Femur (tissue), 1 donor: Measurements from ENCODE around the gene CEP72.
"Not testable (repeated sequence)": the region's sequence is repeated elsewhere in the genome, so short reads cannot be mapped to it uniquely, and the experiment has no call there.

Source experiments
- DNase-seq: peaks from one replicate; pipeline ENCODE4 v3.0.0-alpha.2; 2017

CEP72 gene

DNA sequence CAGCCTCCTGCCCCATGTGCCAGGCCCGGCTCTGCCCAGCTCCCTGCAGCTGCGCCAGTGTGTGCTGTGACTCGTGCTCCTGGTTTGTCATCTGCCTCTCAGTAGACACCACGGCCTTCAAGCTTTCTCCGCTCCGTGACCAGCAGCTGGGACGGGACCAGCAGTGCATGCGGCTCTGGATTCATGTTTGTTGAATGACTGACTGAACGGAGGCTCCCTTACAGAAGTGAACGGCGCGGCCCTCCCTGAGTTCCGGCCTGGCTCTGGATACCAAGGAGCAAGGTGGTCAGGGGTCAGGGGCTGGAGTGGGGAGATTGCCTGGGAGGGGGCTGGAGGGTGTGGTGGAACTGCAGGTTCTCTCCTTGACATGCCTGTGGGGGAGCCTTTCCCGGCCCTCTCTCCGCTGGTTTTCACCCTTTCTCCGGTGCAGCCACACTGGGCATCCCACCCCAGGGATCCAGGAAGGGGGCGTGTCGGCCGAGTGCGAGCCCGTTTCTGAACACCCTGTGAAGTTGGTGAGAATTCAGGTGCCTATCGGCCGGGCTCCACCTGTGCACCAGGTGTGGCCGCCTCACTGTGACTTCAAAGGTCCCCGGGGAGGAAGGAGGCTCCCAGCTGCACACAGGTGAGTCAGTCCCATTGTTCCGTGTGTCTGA is 11.1 kb upstream of the CEP72 start:
- peak; percentile 10 for DNase-seq

DNA sequence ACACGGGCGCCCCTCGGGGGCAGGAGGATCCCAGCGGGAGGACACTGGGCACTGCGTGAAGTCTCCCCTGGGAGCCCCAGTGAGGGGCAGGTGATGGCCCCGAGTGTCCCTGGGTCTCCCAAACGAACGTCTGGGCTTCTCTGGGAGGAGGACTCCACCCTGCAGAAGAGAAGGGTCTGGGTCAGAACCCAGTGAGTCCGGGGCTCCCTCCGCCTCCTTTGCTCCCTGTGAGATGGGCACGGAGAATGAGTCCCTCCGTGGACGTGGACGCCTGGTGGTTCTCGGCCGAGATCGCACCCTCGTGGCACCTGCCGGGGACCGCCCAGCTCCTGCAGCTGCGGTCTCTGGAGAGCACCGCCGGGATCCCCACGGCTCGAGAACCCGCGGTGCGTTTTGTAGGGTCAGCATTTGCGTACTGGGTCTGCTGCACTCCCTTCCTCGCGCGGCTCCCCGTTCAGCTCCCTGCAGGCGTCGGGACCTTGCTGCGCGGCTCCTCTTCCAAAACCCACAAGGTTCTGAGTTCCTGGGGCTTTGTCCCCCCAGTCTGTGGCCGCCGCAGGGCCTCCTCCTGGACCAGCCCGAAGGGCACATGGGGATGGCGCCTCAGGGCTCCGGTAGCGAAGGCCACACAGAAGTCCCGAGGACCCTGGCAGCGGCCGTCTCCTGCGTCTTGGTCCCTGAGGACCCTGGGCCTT is 10.2 kb upstream of the CEP72 start:
- DNase-seq, result peak; percentile 8

DNA sequence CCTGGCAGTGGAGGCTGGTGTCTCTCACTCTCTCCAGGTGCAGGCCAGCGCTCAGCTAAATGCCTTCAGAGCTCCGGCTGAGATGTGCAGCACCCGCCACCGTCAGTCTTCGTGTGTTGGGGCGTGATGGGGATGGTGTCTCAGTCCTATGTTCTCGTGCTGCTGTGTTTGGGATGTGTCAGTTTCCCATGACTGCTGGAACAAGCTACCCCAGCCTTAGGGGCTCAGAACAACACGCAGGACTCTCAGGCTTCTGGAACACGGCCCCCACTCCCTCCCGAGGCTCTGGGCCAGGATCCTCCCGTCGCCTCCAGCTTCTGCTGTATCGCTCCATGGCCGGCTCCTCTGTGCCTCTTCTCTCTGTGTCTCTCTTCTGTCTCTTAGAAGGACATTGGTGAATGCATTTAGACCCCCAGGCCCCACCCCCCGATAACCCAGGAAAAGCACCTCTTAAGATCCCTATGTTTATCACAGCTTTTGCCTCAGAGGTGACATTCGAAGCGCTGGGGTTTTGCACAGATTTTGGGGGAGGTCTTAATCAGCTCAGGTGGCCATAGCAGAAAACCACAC is 9.6 kb upstream of the CEP72 start:
- peak; percentile 7 for DNase-seq

DNA sequence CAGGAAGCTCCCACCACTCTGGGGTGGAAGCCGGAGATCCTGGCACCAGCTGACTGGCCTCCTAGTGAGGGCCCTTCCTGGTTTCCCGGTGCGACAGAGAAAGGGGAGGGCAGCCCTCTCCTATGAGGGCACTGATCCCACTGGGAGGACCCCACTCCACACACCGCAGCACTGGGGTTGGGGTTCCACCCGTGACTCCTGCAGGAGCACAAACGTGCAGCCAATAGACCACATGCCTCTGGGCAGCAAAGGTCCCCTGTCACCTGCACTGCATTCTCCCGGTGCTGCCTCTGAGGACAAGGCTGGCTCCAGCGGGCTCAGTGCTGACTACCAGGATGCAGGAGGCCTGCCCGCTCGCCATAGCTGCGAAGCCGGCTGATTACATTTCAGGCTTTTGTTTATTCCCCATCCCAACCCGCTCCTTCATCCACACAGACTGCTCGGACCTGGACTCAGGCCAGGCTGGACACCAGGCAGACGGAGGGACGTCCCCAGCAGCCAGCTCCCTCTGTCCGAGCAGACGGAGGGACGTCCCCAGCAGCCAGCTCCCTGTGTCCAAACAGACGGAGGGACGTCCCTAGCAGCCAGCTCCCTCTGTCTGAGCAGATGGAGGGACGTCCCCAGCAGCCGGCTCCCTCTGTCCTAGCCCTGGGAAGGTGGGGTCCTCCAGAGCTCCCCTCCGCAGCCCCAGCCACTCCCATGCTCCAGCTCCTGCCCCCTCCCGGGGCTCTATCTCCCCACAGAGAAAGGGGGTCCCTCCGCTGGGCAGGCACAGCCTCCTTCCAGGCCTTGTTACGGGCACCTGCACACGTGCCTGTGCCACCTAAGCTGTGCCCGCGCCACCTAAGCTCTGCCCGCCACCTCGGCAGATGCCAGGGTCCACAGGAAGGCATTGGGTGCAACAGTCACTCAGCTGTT is 8.8 kb upstream of the CEP72 start:
- DNase-seq, result no peak

DNA sequence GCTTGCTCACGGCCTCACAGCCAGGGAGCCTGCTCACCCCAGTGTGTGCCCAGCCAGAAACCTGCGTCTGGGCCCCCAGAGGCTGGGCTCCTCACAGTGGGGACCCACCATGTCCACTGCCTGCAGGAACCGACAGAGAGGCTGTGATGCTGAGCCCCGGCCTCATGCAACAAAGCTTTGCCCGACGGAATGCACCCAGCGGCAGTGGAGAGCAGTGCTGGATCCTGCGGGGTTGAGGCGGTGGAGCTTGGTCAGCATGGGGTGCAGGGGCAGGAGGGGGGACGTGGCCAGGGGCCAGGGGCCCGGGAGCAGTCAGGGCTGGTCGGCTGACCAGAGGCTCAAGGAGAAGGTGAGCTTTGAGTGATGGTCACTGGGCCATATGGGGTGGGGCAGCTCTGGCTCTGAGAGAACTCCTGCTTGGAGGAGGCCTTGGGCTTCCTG is 7.7 kb upstream of the CEP72 start:
- no peak for DNase-seq

DNA sequence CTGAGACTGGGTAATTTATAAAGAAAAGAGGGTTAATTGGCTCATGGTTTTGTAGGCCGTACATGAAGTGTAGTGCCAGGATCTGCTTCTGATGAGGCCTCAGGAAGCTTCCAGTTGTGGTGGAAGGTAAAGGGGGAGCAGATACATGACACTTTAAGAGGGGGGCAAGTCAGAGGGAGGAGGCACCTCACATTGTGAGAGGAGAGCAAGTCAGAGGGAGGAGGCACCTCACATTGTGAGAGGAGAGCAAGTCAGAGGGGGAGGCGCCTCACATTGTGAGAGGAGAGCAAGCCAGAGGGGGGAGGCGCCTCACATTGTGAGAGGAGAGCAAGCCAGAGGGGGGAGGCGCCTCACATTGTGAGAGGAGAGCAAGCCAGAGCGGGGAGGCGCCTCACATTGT is 7.0 kb upstream of the CEP72 start:
- DNase-seq, result not testable (repeated sequence)

DNA sequence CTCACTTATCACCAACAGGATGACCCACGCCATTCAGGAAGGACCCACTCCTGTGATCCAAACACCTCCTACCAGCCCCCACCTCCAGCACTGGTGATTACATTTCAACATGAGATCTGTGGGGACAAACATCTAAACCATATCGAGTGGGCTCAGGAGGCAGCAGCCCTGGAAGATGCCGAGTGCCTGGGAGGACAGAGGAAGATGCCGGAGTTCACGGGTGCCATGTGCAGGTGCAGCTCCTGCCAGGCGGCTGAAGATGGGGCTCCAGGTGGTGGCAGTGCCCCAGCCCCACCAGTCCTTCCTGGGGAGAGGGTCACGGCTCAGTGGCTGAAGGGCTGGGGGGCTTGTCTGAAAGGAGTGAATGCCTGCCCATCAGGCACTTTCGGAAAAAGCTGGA is 6.1 kb upstream of the CEP72 start:
- DNase-seq, result no peak

DNA sequence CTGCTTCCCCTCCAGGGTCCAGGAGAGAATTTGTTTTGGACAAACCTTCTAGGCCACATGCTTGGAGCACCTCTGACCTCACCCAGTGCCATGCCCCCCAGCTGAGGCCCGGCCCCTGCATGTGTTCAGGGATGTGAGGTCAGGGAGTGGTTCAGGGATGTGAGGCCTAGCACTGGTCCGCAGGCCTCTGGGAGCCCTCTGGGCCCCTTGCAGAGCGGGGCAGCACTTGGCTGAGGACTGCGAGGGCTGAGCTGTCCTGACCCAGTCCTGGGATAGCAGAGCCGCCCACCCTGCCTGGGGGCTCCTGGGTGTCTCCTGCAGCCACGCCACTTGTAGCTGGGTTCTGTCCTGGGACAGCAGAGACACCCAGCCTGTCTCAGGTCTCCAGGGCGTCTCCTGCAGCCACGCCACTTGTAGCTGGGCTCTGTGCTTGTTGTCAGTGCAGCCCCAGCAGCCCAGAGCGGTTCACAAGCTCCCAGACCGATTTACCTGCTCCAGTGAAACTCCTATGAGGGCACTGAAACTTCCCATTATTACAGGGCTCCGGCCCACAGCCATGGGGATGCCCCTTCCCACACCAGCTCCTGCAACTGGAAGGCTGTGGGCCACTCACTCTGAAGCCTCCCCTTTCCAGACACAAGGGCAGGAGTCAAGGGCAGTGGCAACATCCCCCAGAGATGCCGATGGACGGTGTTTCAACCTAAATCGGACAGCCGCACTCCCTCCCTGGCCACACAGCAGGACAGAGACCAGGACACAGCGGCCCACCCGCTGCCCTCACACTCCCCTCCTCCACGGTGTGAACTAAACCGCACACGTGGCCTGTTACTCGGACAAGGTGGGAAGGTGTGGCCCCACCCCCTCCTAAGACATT is 5.4 kb upstream of the CEP72 start:
- no peak for DNase-seq

DNA sequence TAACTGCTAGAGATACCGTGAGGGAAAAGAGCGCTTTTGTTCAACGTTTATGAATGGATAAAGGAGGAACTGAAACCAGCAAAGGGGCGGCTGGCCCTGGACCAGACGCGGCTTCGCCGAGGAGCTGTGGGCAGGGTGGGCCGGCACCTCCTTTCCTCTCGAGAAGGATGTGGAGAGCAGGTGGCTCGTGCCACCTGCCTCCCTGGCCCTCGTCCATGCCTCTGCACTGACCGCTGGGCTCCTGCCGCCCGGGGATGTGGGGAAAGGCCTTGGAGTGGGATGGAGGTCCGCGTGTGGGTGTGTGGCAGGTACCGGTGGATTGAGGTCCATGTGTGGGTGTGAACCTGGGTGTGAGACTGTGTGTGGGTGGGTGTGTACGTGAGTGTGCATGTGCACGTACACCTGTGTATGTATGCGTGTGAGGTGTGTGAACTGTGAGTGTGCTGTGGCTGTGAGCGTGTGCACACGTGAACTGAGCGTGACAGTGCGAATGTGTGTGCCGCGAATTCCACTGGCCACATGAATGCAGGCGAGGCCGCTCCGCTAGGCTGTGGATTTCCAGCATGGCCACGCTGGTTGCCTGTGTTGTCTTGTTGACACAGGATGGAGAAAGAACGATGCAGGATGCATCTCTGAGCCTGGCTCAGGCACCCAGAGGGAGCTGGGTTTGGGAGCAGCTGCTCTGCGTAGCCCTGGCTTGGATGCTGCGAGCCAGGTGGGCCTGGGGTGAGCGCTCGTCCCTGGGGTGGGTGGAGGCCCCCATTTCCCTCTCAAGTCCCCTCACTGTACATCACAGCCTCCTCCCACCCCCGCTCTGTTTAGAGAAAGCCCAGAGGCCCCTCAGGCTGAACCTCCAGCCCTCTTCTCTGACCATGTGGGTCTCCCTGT is 4.4 kb upstream of the CEP72 start:
- peak; percentile 3 for DNase-seq

DNA sequence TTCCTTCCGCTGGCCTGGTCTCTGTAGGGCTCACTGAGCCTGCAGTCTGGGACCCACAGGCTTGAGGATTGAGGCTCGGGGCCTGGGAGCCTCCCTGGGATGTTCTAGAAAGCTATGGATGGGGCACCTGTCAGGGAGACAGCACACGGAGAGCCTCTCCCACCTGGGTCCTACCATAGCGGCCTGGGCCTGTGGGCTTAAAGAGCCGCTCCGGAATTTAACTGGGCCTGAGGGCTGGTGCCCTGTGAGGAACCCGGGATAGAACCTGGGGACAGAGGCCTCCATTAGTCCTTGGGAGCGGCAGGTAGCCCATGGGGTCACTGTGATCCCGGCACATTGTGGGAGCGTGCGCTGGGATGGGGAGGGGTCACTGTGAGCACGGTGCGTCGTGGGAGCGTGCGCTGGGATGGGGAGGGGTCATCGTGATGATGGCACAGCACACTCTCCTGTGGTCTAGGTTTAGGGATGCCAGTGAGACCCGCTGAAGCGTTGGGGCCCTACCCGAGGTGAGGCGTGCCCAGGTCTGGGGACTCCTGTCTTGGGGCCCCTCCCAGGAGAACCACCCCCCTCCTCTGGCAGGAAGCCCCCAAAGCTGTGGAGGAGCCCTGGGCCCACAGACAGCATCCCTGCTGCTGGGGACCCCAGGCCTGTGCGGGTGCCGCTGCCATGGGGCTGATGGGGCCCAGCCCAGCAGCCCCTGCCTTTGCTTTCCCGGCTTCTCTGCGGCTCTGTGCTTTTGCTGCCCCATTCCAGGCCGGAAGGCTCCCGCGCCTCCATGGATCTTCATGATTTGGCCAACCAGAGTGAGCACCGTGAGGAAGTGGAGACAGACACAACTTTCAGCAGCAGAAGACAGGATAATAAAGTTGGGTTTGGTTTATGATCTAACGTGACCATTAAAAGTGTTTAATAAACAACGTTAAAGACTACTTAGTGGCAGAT is 3.4 kb upstream of the CEP72 start:
- DNase-seq, result peak; percentile 12

DNA sequence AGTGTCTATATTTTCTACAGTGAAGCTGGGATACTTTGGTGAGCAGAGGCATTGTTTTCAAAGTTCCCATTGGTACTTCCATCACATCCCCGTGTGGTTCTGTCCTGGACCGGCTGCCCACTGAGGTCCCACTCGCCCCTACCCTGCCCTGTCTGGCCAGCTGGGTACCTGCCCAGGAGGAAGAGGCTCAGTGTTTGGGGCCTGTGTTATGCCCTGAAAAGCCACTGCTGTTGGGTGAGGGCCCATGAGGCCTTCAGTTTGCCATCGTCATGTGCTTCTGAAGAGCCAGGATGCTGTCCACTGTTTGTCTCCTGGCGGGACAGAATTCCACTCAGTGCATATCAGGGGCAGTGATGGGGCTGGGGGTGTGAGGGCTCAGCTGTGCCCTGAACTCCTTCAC is 2.6 kb upstream of the CEP72 start:
- DNase-seq, result no peak

DNA sequence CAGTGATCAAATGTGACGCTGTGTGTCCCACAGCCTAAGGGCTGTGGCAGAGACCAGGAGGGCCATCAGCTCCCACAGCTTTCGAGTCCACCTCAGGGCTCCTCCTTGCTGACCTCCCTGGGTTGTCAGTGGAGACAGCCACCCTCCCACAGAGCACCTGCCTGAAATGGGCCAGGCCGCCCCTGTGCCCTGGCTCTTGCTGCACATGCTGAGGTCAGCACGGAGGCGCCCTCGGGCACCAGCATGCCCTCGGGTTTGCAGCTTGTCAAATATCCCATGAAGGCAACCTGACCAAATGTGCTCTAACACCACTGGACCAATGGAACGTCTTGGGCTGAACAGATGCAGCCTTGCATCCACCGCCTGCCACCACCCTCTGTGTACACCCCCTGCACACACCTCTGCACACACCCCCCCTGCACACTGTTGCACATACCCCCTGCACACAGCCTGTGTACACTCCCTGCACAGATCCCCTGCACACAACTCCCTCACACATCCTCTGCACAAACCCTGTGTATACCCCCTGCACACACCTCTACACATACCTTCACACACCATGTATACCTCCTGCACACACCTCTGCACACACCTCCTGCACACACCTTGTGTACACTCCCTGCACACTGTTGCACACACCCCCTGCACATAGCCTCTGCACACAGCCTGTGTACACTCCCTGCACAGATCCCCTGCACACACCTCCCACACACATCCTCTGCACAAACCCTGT is 2.0 kb upstream of the CEP72 start:
- DNase-seq, result peak; percentile 15

DNA sequence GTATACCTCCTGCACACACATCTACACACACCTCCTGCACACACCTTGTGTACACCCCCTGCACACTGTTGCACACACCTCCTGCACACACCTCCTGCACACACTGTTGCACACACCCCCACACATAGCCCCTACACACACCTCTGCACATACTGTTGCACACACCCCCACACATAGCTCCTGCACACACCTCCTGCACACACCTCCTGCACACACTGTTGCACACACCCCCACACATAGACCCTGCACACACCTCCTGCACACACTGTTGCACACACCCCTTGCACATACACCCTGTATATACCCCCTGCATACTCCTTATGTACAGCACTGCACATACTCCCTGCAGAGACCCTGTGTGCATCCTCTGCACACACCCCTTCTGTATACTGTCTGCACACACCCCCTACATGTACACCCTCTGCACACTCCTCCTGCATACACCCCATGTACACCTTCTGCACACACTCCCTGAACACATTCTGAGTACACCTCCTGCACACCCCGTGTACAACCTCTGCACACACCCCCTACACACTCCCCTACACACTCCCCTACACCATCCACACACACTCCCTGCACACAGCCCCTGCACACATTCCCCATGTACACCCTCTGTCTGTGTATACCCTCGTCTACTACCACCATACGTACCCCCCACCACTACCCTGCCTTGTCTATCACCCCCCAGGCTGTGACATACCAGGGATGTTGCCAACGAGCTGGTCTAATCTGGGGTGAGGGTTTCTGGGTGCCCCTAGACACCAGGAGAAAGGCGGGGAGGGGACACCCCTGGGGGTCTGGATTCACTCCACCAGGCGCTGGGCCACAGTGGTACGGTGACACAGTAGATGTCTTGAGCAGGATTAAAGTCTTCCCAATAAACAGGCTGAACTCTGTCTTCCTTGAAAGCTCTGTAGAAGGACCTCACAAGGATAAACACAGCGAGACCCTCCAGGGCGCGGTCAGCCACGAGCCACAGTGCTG is 1.1 kb upstream of the CEP72 start:
- DNase-seq, result peak; percentile 9

DNA sequence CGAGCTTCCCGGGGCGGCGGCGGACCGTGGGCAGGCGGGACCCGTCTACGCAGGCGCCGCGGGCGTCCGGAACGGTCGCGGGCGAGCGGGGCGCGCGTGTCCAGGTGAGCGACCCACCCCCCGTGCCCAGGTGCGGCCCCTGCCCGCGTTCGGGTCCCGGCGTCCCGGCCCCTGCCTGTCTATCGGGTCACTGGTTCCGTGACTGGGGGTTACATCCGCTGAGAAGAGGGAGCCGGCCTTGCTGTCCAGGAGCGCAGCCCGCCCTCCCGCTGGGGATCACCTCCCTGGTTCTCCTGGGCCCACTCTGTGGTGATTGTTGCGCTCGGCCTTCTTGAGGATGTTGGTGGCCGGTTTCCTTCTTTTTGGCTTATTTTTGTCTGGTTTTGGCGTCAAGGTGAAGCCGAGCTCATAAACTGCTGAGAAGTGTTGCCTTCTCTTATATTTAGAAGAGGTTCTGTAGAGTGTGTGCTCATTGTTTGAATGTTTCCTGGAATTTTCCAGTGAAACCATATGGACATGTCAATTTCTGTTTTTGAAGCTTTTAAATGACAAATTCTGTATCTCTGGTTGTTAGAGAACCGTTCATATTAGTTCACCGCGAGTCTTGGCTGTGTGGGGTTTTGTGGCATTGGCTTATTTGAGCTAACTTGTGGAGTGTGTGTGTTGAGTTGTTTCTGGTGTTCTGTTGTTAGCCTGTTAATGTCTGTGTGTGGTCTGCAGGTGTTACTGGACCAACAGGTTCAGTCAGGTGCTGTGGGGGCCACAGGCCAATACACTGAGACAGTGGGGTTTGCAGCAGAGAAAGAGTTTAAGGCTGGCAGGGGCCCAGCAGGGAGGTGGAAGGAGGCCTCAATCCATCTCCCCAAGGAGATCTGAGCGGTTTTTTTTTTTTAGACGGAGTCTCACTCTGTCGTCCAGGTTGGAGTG is 621 bp downstream of the CEP72 start:
- peak; percentile 15 for DNase-seq

DNA sequence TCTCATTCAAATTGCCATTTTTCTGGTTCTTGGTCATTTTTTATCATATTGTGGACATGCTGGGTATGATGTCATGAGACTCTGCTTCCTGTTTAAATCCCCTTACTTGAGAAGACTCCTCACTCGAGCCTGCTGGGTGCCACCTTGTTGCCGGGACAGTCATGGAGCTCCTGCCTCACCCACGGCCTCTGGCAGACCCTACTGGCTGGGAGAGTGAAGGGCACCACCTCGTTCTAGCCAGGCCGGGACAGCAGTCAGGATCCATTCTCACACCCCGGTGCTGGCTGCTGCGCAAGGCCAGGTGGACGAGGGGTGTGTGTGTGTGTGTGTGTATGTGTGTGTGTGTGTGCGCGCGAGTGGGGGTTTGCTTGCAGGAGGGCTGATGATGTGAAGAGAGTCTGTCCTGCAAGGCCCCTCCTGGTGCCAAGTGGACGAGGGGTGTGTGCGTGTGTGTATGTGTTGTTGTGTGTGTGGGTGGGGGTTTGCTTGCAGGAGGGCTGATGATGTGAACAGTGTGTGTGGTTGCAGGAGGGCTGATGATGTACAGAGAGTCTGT is 4.4 kb downstream of the CEP72 start:
- no peak for DNase-seq

DNA sequence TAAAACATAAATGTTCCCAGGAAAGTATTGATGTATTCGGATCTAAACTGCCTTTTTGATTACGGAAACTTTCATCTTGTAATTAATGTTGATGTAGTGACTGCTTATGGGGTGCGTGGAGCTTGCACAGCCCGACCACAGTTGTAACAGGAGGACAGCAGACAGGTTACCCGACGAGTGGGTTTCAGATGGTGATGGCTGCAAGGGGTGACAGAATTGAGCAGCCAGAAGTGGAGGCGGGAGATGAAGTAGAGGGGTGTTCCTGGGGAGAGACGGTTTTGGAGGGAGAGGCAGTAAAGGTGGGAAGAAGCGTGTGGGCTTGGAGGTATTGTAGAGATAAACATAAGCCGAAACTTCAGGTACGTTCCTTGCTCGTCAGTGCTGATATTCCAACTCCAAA is 5.8 kb downstream of the CEP72 start:
- DNase-seq, result no peak

DNA sequence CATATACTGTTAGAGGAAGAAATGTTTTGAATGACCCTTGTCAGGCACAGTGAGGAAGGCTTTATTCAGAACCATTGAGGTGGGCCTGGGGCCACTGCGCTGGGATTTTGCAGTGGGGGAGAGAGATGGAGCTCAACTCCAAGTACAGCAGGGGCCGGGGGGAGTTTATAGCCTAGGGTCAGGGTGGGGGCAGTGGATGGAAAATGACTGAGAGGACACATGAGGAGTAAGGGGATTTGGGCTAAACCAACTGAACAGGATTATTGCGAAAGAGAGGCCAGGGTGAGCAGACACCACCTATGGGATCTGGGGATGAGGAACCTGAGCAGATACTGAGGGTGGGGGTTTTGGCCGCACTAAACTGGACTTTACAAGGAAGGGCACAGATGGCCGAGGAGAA is 6.3 kb downstream of the CEP72 start:
- DNase-seq, result no peak
